BLaER1 (cell line): ENCODE measurements around the gene CDH4.

Experiments used
- H3K27ac ChIP-seq: shearing (Covaris generic); formaldehyde crosslinking; 2 replicates; pipeline ENCODE4 v1.8.1; 2022
- H3K27me3 ChIP-seq: shearing (Covaris generic); formaldehyde crosslinking; 2 replicates; pipeline ENCODE4 v1.8.1; 2022
- H3K36me3 ChIP-seq: shearing (Covaris generic); formaldehyde crosslinking; 2 replicates; pipeline ENCODE4 v1.8.1; 2022
- H3K4me1 ChIP-seq: shearing (Covaris generic); formaldehyde crosslinking; 2 replicates; pipeline ENCODE4 v1.8.1; 2022
- H3K4me2 ChIP-seq: shearing (Covaris generic); formaldehyde crosslinking; 2 replicates; pipeline ENCODE4 v1.8.1; 2022
- H3K4me3 ChIP-seq: shearing (Covaris generic); formaldehyde crosslinking; 2 replicates; pipeline ENCODE4 v1.8.1; 2022
- H3K9ac ChIP-seq: shearing (Covaris generic); formaldehyde crosslinking; 2 replicates; pipeline ENCODE4 v1.8.1; 2022
- H3K9me3 ChIP-seq: shearing (Covaris generic); formaldehyde crosslinking; 2 replicates; pipeline ENCODE4 v1.8.1; 2022
- H4K20me1 ChIP-seq: shearing (Covaris generic); formaldehyde crosslinking; 2 replicates; pipeline ENCODE4 v1.8.1; 2022
- Cebpa-rat ChIP-seq: shearing (Covaris generic); IDR thresholded peaks from 2 replicates; pipeline ENCODE4 v1.8.1; 2022

Gene CDH4

GRCh38 chr20:61304750-61305149 is 52.7 kb downstream of the CDH4 start:
- no peak overlapping the region for H3K9ac ChIP-seq
- H4K20me1 ChIP-seq = no peaks in the 10 kb centered on the region
- H3K27ac ChIP-seq = no peak overlapping the region
- no peaks in the 10 kb centered on the region for H3K36me3 ChIP-seq
- H3K27me3 ChIP-seq = no peaks in the 10 kb centered on the region
- no peak for TF ChIP-seq Cebpa-rat
- H3K4me3 ChIP-seq = no peak overlapping the region
- no peaks in the 10 kb centered on the region for H3K9me3 ChIP-seq
- H3K4me2 ChIP-seq = no peak overlapping the region
- peaks cover 44% of the 10 kb centered on the region for H3K4me1 ChIP-seq

- Histone ChIP-seq H3K4me3 (no peak overlapping the region), H3K36me3 (no peaks in the 10 kb centered on the region), H3K4me2 (no peak overlapping the region), H3K27ac (no peak overlapping the region), H3K4me1 (peaks cover 22% of the 10 kb centered on the region), H3K9ac (no peak overlapping the region), H4K20me1 (no peaks in the 10 kb centered on the region), H3K9me3 (no peaks in the 10 kb centered on the region), H3K27me3 (no peaks in the 10 kb centered on the region)
- TF ChIP-seq Cebpa-rat = no peak
Observed at GRCh38 chr20:61306937-61307475, 54.9 kb downstream of the CDH4 start.

GRCh38 chr20:61307686-61308476 is 55.8 kb downstream of the CDH4 start:
- Histone ChIP-seq H3K4me1 (peaks cover 13% of the 10 kb centered on the region), H4K20me1 (no peaks in the 10 kb centered on the region), H3K9ac (no peak overlapping the region), H3K4me2 (no peak overlapping the region), H3K36me3 (no peaks in the 10 kb centered on the region), H3K27ac (no peak overlapping the region), H3K27me3 (no peaks in the 10 kb centered on the region), H3K9me3 (no peaks in the 10 kb centered on the region), H3K4me3 (no peak overlapping the region)
- TF ChIP-seq Cebpa-rat = no peak

GRCh38 chr20:61308477-61308774 is 56.4 kb downstream of the CDH4 start:
- no peaks in the 10 kb centered on the region for H3K27me3 ChIP-seq
- no peak overlapping the region for H3K4me2 ChIP-seq
- H4K20me1 ChIP-seq = no peaks in the 10 kb centered on the region
- no peak for TF ChIP-seq Cebpa-rat
- H3K9ac ChIP-seq = no peak overlapping the region
- no peaks in the 10 kb centered on the region for H3K9me3 ChIP-seq
- peaks cover 7% of the 10 kb centered on the region for H3K4me1 ChIP-seq
- H3K36me3 ChIP-seq = no peaks in the 10 kb centered on the region
- no peak overlapping the region for H3K27ac ChIP-seq
- H3K4me3 ChIP-seq = no peak overlapping the region

GRCh38 chr20:61310954-61311353 is 58.9 kb downstream of the CDH4 start:
- no peak overlapping the region for H3K4me3 ChIP-seq
- no peak overlapping the region for H3K9ac ChIP-seq
- H3K27ac ChIP-seq = no peak overlapping the region
- no peak for TF ChIP-seq Cebpa-rat
- H3K4me1 ChIP-seq = no peaks in the 10 kb centered on the region; the same call in 1 of the 2 replicates
- H3K36me3 ChIP-seq = no peaks in the 10 kb centered on the region
- H4K20me1 ChIP-seq = no peaks in the 10 kb centered on the region
- no peaks in the 10 kb centered on the region for H3K9me3 ChIP-seq
- no peak overlapping the region for H3K4me2 ChIP-seq
- H3K27me3 ChIP-seq = no peaks in the 10 kb centered on the region

- Histone ChIP-seq H4K20me1 (no peaks in the 10 kb centered on the region), H3K4me1 (no peaks in the 10 kb centered on the region; the same call in 1 of the 2 replicates), H3K36me3 (no peaks in the 10 kb centered on the region), H3K4me2 (no peak overlapping the region), H3K27me3 (no peaks in the 10 kb centered on the region), H3K9me3 (no peaks in the 10 kb centered on the region), H3K27ac (no peak overlapping the region), H3K4me3 (no peak overlapping the region), H3K9ac (no peak overlapping the region)
- TF ChIP-seq Cebpa-rat = no peak
Observed at GRCh38 chr20:61311656-61312387, 59.8 kb downstream of the CDH4 start.

GRCh38 chr20:61312925-61313324 is 60.9 kb downstream of the CDH4 start:
- Histone ChIP-seq H3K4me1 (no peaks in the 10 kb centered on the region; the same call in 1 of the 2 replicates), H4K20me1 (no peaks in the 10 kb centered on the region), H3K36me3 (no peaks in the 10 kb centered on the region), H3K9ac (no peak overlapping the region), H3K4me2 (no peak overlapping the region), H3K4me3 (no peak overlapping the region), H3K9me3 (no peaks in the 10 kb centered on the region), H3K27me3 (no peaks in the 10 kb centered on the region), H3K27ac (no peak overlapping the region)
- TF ChIP-seq Cebpa-rat = no peak

GRCh38 chr20:61313396-61313795 is 61.3 kb downstream of the CDH4 start:
- no peaks in the 10 kb centered on the region for H3K36me3 ChIP-seq
- H3K27me3 ChIP-seq = no peaks in the 10 kb centered on the region
- no peaks in the 10 kb centered on the region for H3K4me1 ChIP-seq
- no peak overlapping the region for H3K4me2 ChIP-seq
- TF ChIP-seq Cebpa-rat = no peak
- H3K9me3 ChIP-seq = no peaks in the 10 kb centered on the region
- no peak overlapping the region for H3K4me3 ChIP-seq
- no peak overlapping the region for H3K9ac ChIP-seq
- no peaks in the 10 kb centered on the region for H4K20me1 ChIP-seq
- no peak overlapping the region for H3K27ac ChIP-seq

GRCh38 chr20:61314326-61315010 is 62.4 kb downstream of the CDH4 start:
- Histone ChIP-seq H4K20me1 (no peaks in the 10 kb centered on the region), H3K4me3 (no peak overlapping the region), H3K27ac (no peak overlapping the region), H3K9me3 (no peaks in the 10 kb centered on the region), H3K27me3 (no peaks in the 10 kb centered on the region), H3K9ac (no peak overlapping the region), H3K36me3 (no peaks in the 10 kb centered on the region), H3K4me2 (no peak overlapping the region), H3K4me1 (no peaks in the 10 kb centered on the region)
- no peak for TF ChIP-seq Cebpa-rat

- Histone ChIP-seq H3K9me3 (no peaks in the 10 kb centered on the region), H3K36me3 (no peaks in the 10 kb centered on the region), H3K4me1 (peaks cover 6% of the 10 kb centered on the region), H3K4me3 (no peak overlapping the region), H3K9ac (no peak overlapping the region), H3K27me3 (no peaks in the 10 kb centered on the region), H3K27ac (no peak overlapping the region), H3K4me2 (no peak overlapping the region), H4K20me1 (no peaks in the 10 kb centered on the region)
- TF ChIP-seq Cebpa-rat = no peak
Observed at GRCh38 chr20:61315319-61315718, 63.3 kb downstream of the CDH4 start.
